KMS-11 (cell line): ENCODE measurements around the gene CRYBA2.

Experiments used
- H2AFZ ChIP-seq: fragments of 200-600 bp; sonication (generic); 2 replicates; pipeline ENCODE4 v1.6.1; 2016; ENCODE audit warnings: antibody characterized with exemption, mixed run types, low read depth
- H3K27ac ChIP-seq: fragments of 200-600 bp; sonication (generic); 2 replicates; pipeline ENCODE4 v1.6.1; 2016; ENCODE audit warnings: mild to moderate bottlenecking, mixed run types
- H3K27me3 ChIP-seq: fragments of 200-600 bp; sonication (generic); 2 replicates; pipeline ENCODE4 v1.6.1; 2017; ENCODE audit warnings: mild to moderate bottlenecking, low read depth, mixed run types, moderate library complexity; ENCODE audit not compliant: insufficient read depth
- H3K36me3 ChIP-seq: fragments of 200-600 bp; sonication (generic); 2 replicates; pipeline ENCODE4 v1.6.1; 2017; ENCODE audit warnings: mild to moderate bottlenecking, mixed run types; ENCODE audit not compliant: insufficient read depth
- H3K4me1 ChIP-seq: fragments of 200-600 bp; sonication (generic); 2 replicates; pipeline ENCODE4 v1.6.1; 2016; ENCODE audit warnings: mild to moderate bottlenecking, low read depth, mixed run types; ENCODE audit not compliant: poor library complexity, severe bottlenecking
- H3K4me2 ChIP-seq: fragments of 200-600 bp; sonication (generic); 2 replicates; pipeline ENCODE4 v1.7.0; 2016; ENCODE audit warnings: mild to moderate bottlenecking, mixed run types
- H3K4me3 ChIP-seq: fragments of 200-600 bp; sonication (generic); IDR thresholded peaks from 2 replicates; pipeline ENCODE4 v1.6.1; 2017; ENCODE audit warnings: low read depth, low read length, mixed read lengths; ENCODE audit not compliant: insufficient read depth
- H3K79me2 ChIP-seq: fragments of 200-600 bp; sonication (generic); 2 replicates; pipeline ENCODE4 v1.6.1; 2016; ENCODE audit warnings: low read depth, mixed run types; ENCODE audit not compliant: insufficient read depth
- H3K9ac ChIP-seq: fragments of 200-600 bp; sonication (generic); 2 replicates; pipeline ENCODE4 v1.6.1; 2016; ENCODE audit warnings: mild to moderate bottlenecking, mixed run types
- H4K20me1 ChIP-seq: fragments of 200-600 bp; sonication (generic); 2 replicates; pipeline ENCODE4 v1.6.1; 2016; ENCODE audit warnings: mild to moderate bottlenecking, mixed run types; ENCODE audit not compliant: insufficient read depth
- TF ChIP-seq, protein P1 (sequence below): fragments of 200-600 bp; sonication (generic); conservative IDR thresholded peaks from 2 replicates; pipeline ENCODE4 v1.6.1; 2017; ENCODE audit warnings: low read depth, mild to moderate bottlenecking, antibody characterized with exemption, low read length, moderate library complexity, mixed read lengths

CRYBA2 gene

DNA sequence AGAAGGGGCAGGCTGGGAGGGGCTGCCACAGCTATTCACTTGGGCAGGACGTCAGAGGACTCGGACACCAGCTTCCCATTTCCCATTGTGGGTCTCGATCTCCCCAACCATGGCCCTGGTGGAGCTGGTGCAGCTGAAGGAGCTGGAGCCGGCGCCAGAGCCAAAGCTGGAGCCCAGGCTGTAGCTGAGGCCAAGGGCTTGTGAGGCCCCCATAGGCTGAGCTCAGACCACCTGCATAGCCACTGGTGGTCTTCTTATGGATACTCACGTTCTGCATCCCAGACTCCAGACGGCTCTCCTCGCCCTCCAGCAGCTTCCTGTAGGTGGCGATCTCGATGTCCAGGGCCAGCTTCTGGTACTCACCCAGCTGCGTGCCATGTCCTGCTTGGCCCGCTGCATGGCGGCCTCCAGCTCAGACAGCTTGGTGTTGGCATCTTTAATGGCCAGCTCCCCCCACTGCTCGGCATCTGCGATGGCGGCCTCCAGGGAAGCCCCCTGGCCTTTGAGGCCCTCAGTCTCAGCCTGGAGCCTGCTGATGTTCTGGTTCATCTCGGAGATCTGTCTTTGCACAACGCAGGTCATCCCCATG, 39.8 kb downstream of the CRYBA2 start:
- H3K9ac ChIP-seq = no peak overlapping the region
- no peak overlapping the region for H3K27ac ChIP-seq
- no peaks in the 10 kb centered on the region for H3K79me2 ChIP-seq
- H2AFZ ChIP-seq = no peak overlapping the region
- no peaks in the 10 kb centered on the region for H3K36me3 ChIP-seq
- H3K27me3 ChIP-seq = no peaks in the 10 kb centered on the region; the same call in 1 of the 2 replicates
- TF ChIP-seq, protein P1, sequence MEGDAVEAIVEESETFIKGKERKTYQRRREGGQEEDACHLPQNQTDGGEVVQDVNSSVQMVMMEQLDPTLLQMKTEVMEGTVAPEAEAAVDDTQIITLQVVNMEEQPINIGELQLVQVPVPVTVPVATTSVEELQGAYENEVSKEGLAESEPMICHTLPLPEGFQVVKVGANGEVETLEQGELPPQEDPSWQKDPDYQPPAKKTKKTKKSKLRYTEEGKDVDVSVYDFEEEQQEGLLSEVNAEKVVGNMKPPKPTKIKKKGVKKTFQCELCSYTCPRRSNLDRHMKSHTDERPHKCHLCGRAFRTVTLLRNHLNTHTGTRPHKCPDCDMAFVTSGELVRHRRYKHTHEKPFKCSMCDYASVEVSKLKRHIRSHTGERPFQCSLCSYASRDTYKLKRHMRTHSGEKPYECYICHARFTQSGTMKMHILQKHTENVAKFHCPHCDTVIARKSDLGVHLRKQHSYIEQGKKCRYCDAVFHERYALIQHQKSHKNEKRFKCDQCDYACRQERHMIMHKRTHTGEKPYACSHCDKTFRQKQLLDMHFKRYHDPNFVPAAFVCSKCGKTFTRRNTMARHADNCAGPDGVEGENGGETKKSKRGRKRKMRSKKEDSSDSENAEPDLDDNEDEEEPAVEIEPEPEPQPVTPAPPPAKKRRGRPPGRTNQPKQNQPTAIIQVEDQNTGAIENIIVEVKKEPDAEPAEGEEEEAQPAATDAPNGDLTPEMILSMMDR = no peak
- no peaks in the 10 kb centered on the region for H3K4me1 ChIP-seq
- no peak overlapping the region for H3K4me3 ChIP-seq
- H3K4me2 ChIP-seq = no peak overlapping the region
- no peaks in the 10 kb centered on the region for H4K20me1 ChIP-seq

DNA sequence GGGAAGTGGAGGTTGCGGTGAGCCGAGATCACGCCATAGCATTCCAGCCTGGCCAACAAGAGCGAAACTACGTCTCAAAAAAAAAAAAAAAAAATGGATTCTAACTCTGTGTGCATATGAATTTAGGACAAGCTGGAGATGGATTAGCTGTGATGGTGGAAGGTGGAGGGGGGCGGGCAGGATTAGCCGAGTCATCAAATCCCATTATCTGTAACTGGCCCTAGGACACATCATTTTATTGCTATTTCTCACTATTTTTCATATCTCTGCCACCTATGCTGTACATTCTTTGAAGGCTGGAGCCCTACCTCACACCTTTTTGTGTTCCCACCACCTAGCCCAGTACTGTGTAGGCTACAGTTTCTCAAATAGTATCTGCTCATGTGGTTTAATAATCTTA, 41.1 kb downstream of the CRYBA2 start:
- Histone ChIP-seq H3K27me3 (no peaks in the 10 kb centered on the region; the same call in 1 of the 2 replicates), H2AFZ (no peak overlapping the region), H3K4me2 (no peak overlapping the region), H3K9ac (no peak overlapping the region), H3K79me2 (no peaks in the 10 kb centered on the region), H3K4me3 (no peak overlapping the region), H3K4me1 (no peaks in the 10 kb centered on the region), H3K36me3 (no peaks in the 10 kb centered on the region), H3K27ac (no peak overlapping the region), H4K20me1 (no peaks in the 10 kb centered on the region)
- TF ChIP-seq, protein P1 = no peak

DNA sequence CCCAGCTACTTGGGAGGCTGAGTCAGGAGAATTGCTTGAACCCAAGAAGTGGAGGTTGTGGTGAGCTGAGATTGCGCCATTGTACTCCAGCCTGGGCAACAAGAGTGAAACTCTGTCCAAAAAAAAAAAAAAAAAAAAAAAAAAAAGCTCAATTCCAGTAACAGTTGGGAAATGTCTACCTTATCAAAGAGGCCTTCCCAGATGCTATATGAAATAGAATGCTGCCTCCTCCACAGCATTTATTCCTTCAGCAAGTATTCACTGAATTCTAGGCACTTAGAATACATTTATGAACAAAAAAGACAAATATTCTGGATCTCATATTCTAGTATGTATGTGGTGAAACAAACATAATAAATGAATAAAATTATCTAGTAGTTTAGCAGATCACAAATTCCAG, 46.6 kb downstream of the CRYBA2 start:
- Histone ChIP-seq H4K20me1 (no peaks in the 10 kb centered on the region), H3K79me2 (no peaks in the 10 kb centered on the region), H3K4me3 (no peak overlapping the region), H3K27ac (no peak overlapping the region), H3K27me3 (no peaks in the 10 kb centered on the region; the same call in 1 of the 2 replicates), H2AFZ (no peak overlapping the region), H3K4me1 (no peaks in the 10 kb centered on the region), H3K4me2 (no peak overlapping the region), H3K36me3 (no peaks in the 10 kb centered on the region), H3K9ac (no peak overlapping the region)
- TF ChIP-seq, protein P1 = no peak

DNA sequence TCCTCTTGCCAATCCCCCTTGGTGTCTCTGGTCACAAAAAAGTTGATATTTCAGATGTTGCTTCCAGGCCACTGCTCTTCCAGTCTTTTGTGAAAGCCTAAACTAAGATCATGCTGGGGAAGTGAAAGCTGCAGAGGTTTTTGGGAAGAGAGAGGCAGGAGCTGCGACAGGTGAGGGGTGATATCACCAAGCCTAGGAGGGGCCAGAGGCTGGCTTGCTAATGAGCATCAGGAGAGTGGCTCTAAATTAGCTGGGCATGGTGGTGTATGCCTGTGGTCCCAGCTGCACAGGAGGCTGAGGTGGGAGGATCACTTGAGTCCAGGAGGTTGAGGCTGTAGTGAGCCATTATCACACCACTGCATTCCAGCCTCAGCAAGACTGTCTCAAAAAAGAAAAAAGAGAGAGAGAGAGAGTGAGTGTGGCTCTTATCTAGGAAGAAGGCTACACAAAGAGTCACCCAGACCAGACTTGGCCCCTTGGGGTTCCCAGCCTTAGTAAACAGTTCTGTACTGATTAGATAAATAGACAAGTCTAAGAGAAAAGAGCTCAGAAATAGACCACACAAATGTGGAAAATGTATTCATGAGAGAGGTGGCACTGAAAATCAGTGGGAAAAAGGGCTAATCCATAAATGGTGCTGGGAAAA, 48.3 kb downstream of the CRYBA2 start:
- Histone ChIP-seq H2AFZ (no peak overlapping the region), H4K20me1 (no peaks in the 10 kb centered on the region), H3K9ac (no peak overlapping the region), H3K27ac (no peak overlapping the region), H3K4me3 (no peak overlapping the region), H3K79me2 (no peaks in the 10 kb centered on the region), H3K27me3 (no peaks in the 10 kb centered on the region), H3K4me2 (no peak overlapping the region), H3K4me1 (no peaks in the 10 kb centered on the region), H3K36me3 (no peaks in the 10 kb centered on the region)
- TF ChIP-seq, protein P1 = no peak
